Chondrocyte (in vitro differentiated cells): ENCODE results near the gene SMIM35. TPM values are rescaled to one million over a fixed set of nuclear protein-coding genes. Genes with fewer than 3 reads are reported as not detected.

Experiments used
- DNase-seq: peaks from one replicate; pipeline ENCODE4 v3.0.0; 2021; ENCODE audit warnings: mixed read lengths, low spot score
- H3K27ac Mint-ChIP-seq: one replicate; pipeline ENCODE4 v1.8.0; 2021; ENCODE audit warnings: mild to moderate bottlenecking, moderate library complexity, mixed read lengths; ENCODE audit not compliant: unreplicated experiment
- H3K27me3 Mint-ChIP-seq: 2 replicates; pipeline ENCODE4 v1.8.0; 2021; ENCODE audit warnings: low read depth, mixed read lengths
- H3K36me3 Mint-ChIP-seq: 2 replicates; pipeline ENCODE4 v1.8.0; 2021; ENCODE audit warnings: low read depth, mixed read lengths
- H3K4me1 Mint-ChIP-seq: 2 replicates; pipeline ENCODE4 v1.8.0; 2021; ENCODE audit warnings: low read depth, mild to moderate bottlenecking, mixed read lengths
- H3K4me3 Mint-ChIP-seq: one replicate; pipeline ENCODE4 v1.8.0; 2021; ENCODE audit warnings: mild to moderate bottlenecking, moderate library complexity, mixed read lengths; ENCODE audit not compliant: unreplicated experiment
- H3K9me3 Mint-ChIP-seq: 2 replicates; pipeline ENCODE4 v1.8.0; 2021; ENCODE audit warnings: low read depth, mixed read lengths
- CTCF ChIP-seq: fragments of 200-600 bp; sonication (generic); IDR thresholded peaks from 2 replicates; pipeline ENCODE4 v1.5.0; 2021; ENCODE audit warnings: antibody characterized with exemption, mild to moderate bottlenecking, moderate library complexity
- total RNA-seq: library from RNA; stranded (reverse); gene quantifications from 3 replicates; pipeline ENCODE4 v1.2.1, GENCODE V29; 2021

Gene SMIM35
- total RNA-seq, 1 donor from 2014 or later = not detected

- Mint-ChIP-seq H3K4me3 (no peak overlapping the region), H3K9me3 (no peaks in the 10 kb centered on the region)
- DNase-seq = no peak
Measured at GRCh38 chr11:118051136-118051610, 35.6 kb downstream of the SMIM35 start.

GRCh38 chr11:118050208-118050891, 36.4 kb downstream of the SMIM35 start:
- H3K27me3 Mint-ChIP-seq = peaks cover 24% of the 10 kb centered on the region
- no peak for TF ChIP-seq CTCF
- H3K9me3 Mint-ChIP-seq = no peaks in the 10 kb centered on the region
- no peak overlapping the region for H3K27ac Mint-ChIP-seq
- H3K36me3 Mint-ChIP-seq = no peaks in the 10 kb centered on the region
- H3K4me3 Mint-ChIP-seq = no peak overlapping the region
- no peak for DNase-seq
- H3K4me1 Mint-ChIP-seq = no peaks in the 10 kb centered on the region

More at GRCh38 chr11:118051136-118051610, 35.6 kb downstream of the SMIM35 start:
- peaks cover 26% of the 10 kb centered on the region for H3K27me3 Mint-ChIP-seq
- no peak overlapping the region for H3K27ac Mint-ChIP-seq
- TF ChIP-seq CTCF = no peak
- H3K36me3 Mint-ChIP-seq = no peaks in the 10 kb centered on the region
- no peaks in the 10 kb centered on the region for H3K4me1 Mint-ChIP-seq

- H3K9me3 Mint-ChIP-seq = no peaks in the 10 kb centered on the region
- H3K27ac Mint-ChIP-seq = no peak overlapping the region
Measured at GRCh38 chr11:118049771-118050170, 37.0 kb downstream of the SMIM35 start.

GRCh38 chr11:118048472-118049370, 38.0 kb downstream of the SMIM35 start:
- H3K27ac Mint-ChIP-seq = no peak overlapping the region
- no peaks in the 10 kb centered on the region for H3K4me1 Mint-ChIP-seq
- DNase-seq = no peak
- TF ChIP-seq CTCF = no peak
- no peak overlapping the region for H3K4me3 Mint-ChIP-seq
- no peaks in the 10 kb centered on the region for H3K36me3 Mint-ChIP-seq
- no peaks in the 10 kb centered on the region for H3K9me3 Mint-ChIP-seq
- H3K27me3 Mint-ChIP-seq = peaks cover 35% of the 10 kb centered on the region

More at GRCh38 chr11:118049771-118050170, 37.0 kb downstream of the SMIM35 start:
- TF ChIP-seq CTCF = no peak
- Mint-ChIP-seq H3K36me3 (no peaks in the 10 kb centered on the region), H3K4me1 (no peaks in the 10 kb centered on the region), H3K27me3 (peaks cover 28% of the 10 kb centered on the region), H3K4me3 (no peak overlapping the region)
- no peak for DNase-seq

GRCh38 chr11:118047749-118048148, 39.0 kb downstream of the SMIM35 start:
- no peaks in the 10 kb centered on the region for H3K9me3 Mint-ChIP-seq
- H3K4me3 Mint-ChIP-seq = no peak overlapping the region

More at GRCh38 chr11:118047749-118048148, 39.0 kb downstream of the SMIM35 start:
- no peak for DNase-seq
- Mint-ChIP-seq H3K27ac (no peak overlapping the region), H3K4me1 (no peaks in the 10 kb centered on the region), H3K36me3 (no peaks in the 10 kb centered on the region), H3K27me3 (peaks cover 36% of the 10 kb centered on the region)
- no peak for TF ChIP-seq CTCF
